ENCODE results near the gene PKDREJ. TPM values are rescaled to one million over a fixed set of nuclear protein-coding genes. Genes with fewer than 3 reads are reported as not detected.

PKDREJ gene
- total RNA-seq, 1 experiment from 2014 or later, result not detected

GRCh38 chr22:46296257-46297150, 33.4 kb upstream of the PKDREJ start, which contains the start of gene GTSE1 (continued):
- TF ChIP-seq POLR2A (IDR thresholded peaks at IDR 0.05; ENCODE audit: borderline replicate concordance, extremely low read depth, insufficient read depth, insufficient read length), result peak; percentile 83
- TF ChIP-seq MAX (IDR thresholded peaks at IDR 0.05), result peak; percentile 66
- no peak for TF ChIP-seq EZH2phosphoT487 (IDR thresholded peaks at IDR 0.05; ENCODE audit: borderline replicate concordance)
- peak; percentile 97 for TF ChIP-seq ELF1 (IDR thresholded peaks at IDR 0.05; ENCODE audit: borderline replicate concordance, low read depth)

GRCh38 chr22:46295277-46295971, 32.3 kb upstream of the PKDREJ start:
- H3K79me2 ChIP-seq (ENCODE audit: insufficient read depth, low read length), result peaks cover 32% of the 10 kb centered on the region
- no peak overlapping the region for H2AFZ ChIP-seq (ENCODE audit: low read depth, low read length, poor library complexity, severe bottlenecking)
- peak overlapping the region; percentile 73 for H3K9ac ChIP-seq (ENCODE audit: low read length)
- H3K4me1 ChIP-seq (ENCODE audit: control insufficient read depth in 1 of 2, insufficient read depth in 2 of 2, low read length in 2 of 2), result peaks cover 12 to 21% of the 10 kb centered on the region in 2 experiments; a peak in 3 of 4 replicates
- H3K9me3 ChIP-seq (ENCODE audit: control insufficient read depth in 1 of 2, insufficient read depth in 1 of 2, low read depth in 1 of 2, low read length in 2 of 2), result no peaks in the 10 kb centered on the region
- ATAC-seq (no peak), DNase-seq (ENCODE audit: low read depth, low spot score) (no peak)
- POLR2A ChIA-PET, result interaction anchor here (1.2 to 1.7 kb wide), 3 partner anchors 25 to 173 kb away, joined by 3 to 4 read pairs (median 4); partner anchors contain the start of gene TTC38
- H4K20me1 ChIP-seq (ENCODE audit: insufficient read depth), result no peaks in the 10 kb centered on the region
- TF ChIP-seq FOSL1 (IDR thresholded peaks at IDR 0.05; ENCODE audit: low read depth) (no peak), SP1 (IDR thresholded peaks at IDR 0.05; ENCODE audit: low read depth) (no peak), REST (IDR thresholded peaks at IDR 0.05; ENCODE audit: low read depth) (no peak), POLR2A (IDR thresholded peaks at IDR 0.05; ENCODE audit: borderline replicate concordance, extremely low read depth, insufficient read depth, insufficient read length) (no peak), ZBTB33 (IDR thresholded peaks at IDR 0.05; ENCODE audit: extremely low read depth, insufficient replicate concordance, low read length) (no peak), ATF3 (IDR thresholded peaks at IDR 0.05) (no peak), ELF1 (IDR thresholded peaks at IDR 0.05; ENCODE audit: borderline replicate concordance, low read depth) (no peak)
- intact Hi-C loops (cut with micrococcal nuclease), result loop anchor here (5.0 kb wide), 1 partner anchor 173 kb away; no protein-coding TSS in a partner anchor
- RAD21 ChIA-PET (ENCODE audit: low non-redundant PET in 1 of 2, low total read pairs in 2 of 2, uncharacterized antibody in 2 of 2, unreplicated experiment in 2 of 2), result interaction anchor here (1.0 to 1.2 kb wide), 2 partner anchors 20 to 173 kb away, joined by 3 to 5 read pairs; no protein-coding TSS in a partner anchor
- peak overlapping the region; percentile 83 to 95 for H3K4me3 ChIP-seq (replicated peaks in 1 of 2; ENCODE audit: low read depth in 1 of 2, low read length in 2 of 2)
- peak overlapping the region; percentile 91 for H3K4me2 ChIP-seq (ENCODE audit: low read length)
- H3K27ac ChIP-seq (ENCODE audit: low read depth, low read length), result peak overlapping the region; percentile 86
- no TSS peak for BruUV-seq (replicated peaks)
- H3K36me3 ChIP-seq (ENCODE audit: control insufficient read depth in 1 of 2, insufficient read depth in 2 of 2, low read length in 2 of 2), result peaks cover 15 to 24% of the 10 kb centered on the region in 2 experiments; a peak in 3 of 4 replicates
- no peaks in the 10 kb centered on the region for H3K9me2 ChIP-seq (ENCODE audit: insufficient read depth)
- no peaks in the 10 kb centered on the region for H3K27me3 ChIP-seq (ENCODE audit: insufficient read depth, low read length)
- CTCF ChIA-PET, result interaction anchor here (1.2 to 1.7 kb wide), 2 partner anchors 21 to 173 kb away, joined by 5 to 9 read pairs; no protein-coding TSS in a partner anchor
